ENCODE data around the gene PRKCB.

PRKCB gene

GRCh38 chr16:23952128-23952970 lies 116.6 kb downstream of the PRKCB start:
- H3K9me3 ChIP-seq (ENCODE audit: control insufficient read depth, insufficient read depth, low read depth, low read length): no peaks in the 10 kb centered on the region
- ChIA-PET POLR2A (no interaction called here), CTCF (interaction anchor here (1.1 kb wide), 1 partner anchor 58 kb away, joined by 3 read pairs; no protein-coding TSS in a partner anchor)
- H3K4me1 ChIP-seq (ENCODE audit: control insufficient read depth, insufficient read depth, low read length): no peaks in the 10 kb centered on the region
- H3K27ac ChIP-seq (ENCODE audit: extremely low read depth, low read depth, low read length): no peak overlapping the region
- H3K4me3 ChIP-seq (ENCODE audit: low read depth, low read length): no peak overlapping the region
- H3K36me3 ChIP-seq (ENCODE audit: control insufficient read depth in 2 of 2, insufficient read depth in 1 of 2, low read length in 2 of 2): no peaks in the 10 kb centered on the region
- TF ChIP-seq ZNF24 (tag by site-specific recombination; IDR thresholded peaks at IDR 0.05) (no peak), ZNF521 (tag by site-specific recombination; IDR thresholded peaks at IDR 0.05) (no peak), GLI2 (tag by site-specific recombination; IDR thresholded peaks at IDR 0.05; ENCODE audit: borderline replicate concordance, low read depth) (no peak), ZNF830 (tag by site-specific recombination; IDR thresholded peaks at IDR 0.05; ENCODE audit: low read depth) (no peak), ZSCAN18 (tag by site-specific recombination; IDR thresholded peaks at IDR 0.05) (no peak), ZNF398 (tag by site-specific recombination; IDR thresholded peaks at IDR 0.05) (peak; percentile 44; the same call in 1 of the 2 replicates), ZNF660 (tag by site-specific recombination; IDR thresholded peaks at IDR 0.05) (0 out of 2 replicates have a peak, but pooled peaks have one; percentile 61), BCL6B (tag by site-specific recombination; IDR thresholded peaks at IDR 0.05) (no peak), ZNF23 (tag by site-specific recombination; IDR thresholded peaks at IDR 0.05; ENCODE audit: borderline replicate concordance) (no peak), IKZF3 (tag by site-specific recombination; IDR thresholded peaks at IDR 0.05) (peak; percentile 58; the same call in 1 of the 2 replicates), ZNF549 (tag by site-specific recombination; IDR thresholded peaks at IDR 0.05) (no peak), SCRT2 (tag by site-specific recombination; IDR thresholded peaks at IDR 0.05) (peak; percentile 56; the same call in 1 of the 2 replicates), EGR2 (tag by site-specific recombination; IDR thresholded peaks at IDR 0.05; ENCODE audit: low read depth) (peak; percentile 67), ZBTB17 (tag by site-specific recombination; IDR thresholded peaks at IDR 0.05) (peak; percentile 46; the same call in 1 of the 2 replicates), ZIC2 (tag by site-specific recombination; IDR thresholded peaks at IDR 0.05) (0 out of 2 replicates have a peak, but pooled peaks have one; percentile 35), ZNF335 (tag by site-specific recombination; conservative IDR thresholded peaks at IDR 0.05) (peak; percentile 32; the same call in 1 of the 2 replicates), ZNF664 (tag by site-specific recombination; IDR thresholded peaks at IDR 0.05) (no peak), ZNF629 (tag by site-specific recombination; IDR thresholded peaks at IDR 0.05) (peak; percentile 26; the same call in 1 of the 2 replicates), ZBTB6 (tag by site-specific recombination; IDR thresholded peaks at IDR 0.05) (no peak), ZNF302 (tag by site-specific recombination; IDR thresholded peaks at IDR 0.05; ENCODE audit: low read depth) (no peak), ZFHX2 (tag by site-specific recombination; conservative IDR thresholded peaks at IDR 0.05) (peak; percentile 71), ZNF580 (tag by site-specific recombination; IDR thresholded peaks at IDR 0.05) (no peak), ZNF621 (tag by site-specific recombination; IDR thresholded peaks at IDR 0.05) (no peak), ZNF624 (tag by site-specific recombination; IDR thresholded peaks at IDR 0.05) (no peak), ZNF416 (tag by site-specific recombination; IDR thresholded peaks at IDR 0.05) (no peak), PATZ1 (tag by site-specific recombination; IDR thresholded peaks at IDR 0.05) (peak; percentile 64; the same call in 1 of the 2 replicates), ZFP69B (tag by site-specific recombination; IDR thresholded peaks at IDR 0.05) (no peak), ZSCAN5A (tag by site-specific recombination; IDR thresholded peaks at IDR 0.05) (no peak)

All from HEK293 (cell line).